ENCODE measurements around the gene SLC17A7. TPM values are rescaled to one million over a fixed set of nuclear protein-coding genes. Genes with fewer than 3 reads are reported as not detected.
"Not testable (repeated sequence)": the region's sequence is repeated elsewhere in the genome, so short reads cannot be mapped to it uniquely, and the experiment has no call there.

Gene SLC17A7
- total and polyA plus RNA-seq, 4 donors: 0.15 to 4.7 (median 0.75) TPM

DNA sequence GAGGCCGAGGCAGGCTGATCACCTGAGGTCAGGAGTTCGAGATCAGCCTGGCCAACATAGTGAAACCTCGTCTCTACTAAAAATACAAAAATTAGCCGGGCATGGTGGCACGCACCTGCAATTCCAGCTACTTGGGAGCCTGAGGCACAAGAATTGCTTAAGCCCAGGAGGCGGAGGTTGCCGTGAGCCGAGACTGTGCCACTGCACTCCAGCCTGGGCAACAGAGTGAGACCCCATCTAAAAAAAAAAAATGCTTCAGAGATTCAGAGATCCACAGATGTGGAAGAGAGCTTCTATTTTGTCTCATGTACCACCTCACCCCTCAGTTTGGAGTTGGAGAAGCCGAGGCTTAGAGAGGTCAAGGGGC lies 32.2 kb upstream of the SLC17A7 start:
- not testable (repeated sequence) for DNase-seq; H3K9me3 ChIP-seq (ENCODE audit: control insufficient read depth, low read length); H3K4me1 ChIP-seq (ENCODE audit: control insufficient read depth in 1 of 2, insufficient read depth in 2 of 2, low read length in 2 of 2); H3K27ac ChIP-seq (ENCODE audit: low read depth in 1 of 2, low read length in 2 of 2); H3K4me3 ChIP-seq (ENCODE audit: low read length in 2 of 2); H3K27me3 ChIP-seq (ENCODE audit: control insufficient read depth in 1 of 2, insufficient read depth in 2 of 2, low read length in 1 of 2); ATAC-seq (ENCODE audit: low FRiP score); H3K36me3 ChIP-seq (ENCODE audit: control insufficient read depth in 1 of 2, insufficient read depth in 2 of 2, low read length in 1 of 2)
- intact Hi-C loops (cut with DNase I): loop anchor here in 1 of 2 donors (5.0 kb wide), 1 partner anchor 74 kb away; no protein-coding TSS in a partner anchor
- WGBS, 2 donors: 69 to 71% methylated on average over 9 of the region's 9 CpGs

DNA sequence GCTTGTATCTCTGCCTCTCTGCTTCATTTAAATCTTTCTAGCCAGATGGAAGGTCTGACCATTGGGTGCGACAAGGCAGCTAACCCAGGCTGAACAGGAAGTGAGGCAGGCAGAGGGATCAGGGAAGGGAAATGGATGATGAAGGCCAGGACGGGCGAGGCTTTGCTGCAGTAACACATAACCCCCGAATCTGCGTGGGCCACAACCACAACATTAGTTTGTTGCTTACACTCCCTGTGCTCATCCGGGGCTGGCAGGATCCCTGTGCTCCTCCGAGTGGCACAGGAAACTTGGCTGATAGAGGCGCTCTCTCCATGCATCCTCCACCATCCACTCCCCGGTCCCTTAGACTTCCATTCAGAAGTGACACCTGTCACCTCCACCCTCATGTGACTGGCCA lies 31.6 kb upstream of the SLC17A7 start:
- no peak overlapping the region for H3K4me3 ChIP-seq (ENCODE audit: low read length in 2 of 2)
- DNase-seq (no peak), ATAC-seq (ENCODE audit: low FRiP score) (no peak)
- H3K36me3 ChIP-seq (ENCODE audit: control insufficient read depth in 1 of 2, insufficient read depth in 2 of 2, low read length in 1 of 2): no peaks in the 10 kb centered on the region
- no peak overlapping the region for H3K27ac ChIP-seq (ENCODE audit: low read depth in 1 of 2, low read length in 2 of 2)
- intact Hi-C loops (cut with DNase I): loop anchor here in 1 of 2 donors (5.0 kb wide), 1 partner anchor 74 kb away; no protein-coding TSS in a partner anchor
- H3K9me3 ChIP-seq (ENCODE audit: control insufficient read depth, low read length): no peaks in the 10 kb centered on the region
- no peaks in the 10 kb centered on the region for H3K27me3 ChIP-seq (ENCODE audit: control insufficient read depth in 1 of 2, insufficient read depth in 2 of 2, low read length in 1 of 2)
- no peaks in the 10 kb centered on the region for H3K4me1 ChIP-seq (ENCODE audit: control insufficient read depth in 1 of 2, insufficient read depth in 2 of 2, low read length in 2 of 2)
- WGBS, 2 donors: 73 to 74% methylated on average over 9 of the region's 9 CpGs

DNA sequence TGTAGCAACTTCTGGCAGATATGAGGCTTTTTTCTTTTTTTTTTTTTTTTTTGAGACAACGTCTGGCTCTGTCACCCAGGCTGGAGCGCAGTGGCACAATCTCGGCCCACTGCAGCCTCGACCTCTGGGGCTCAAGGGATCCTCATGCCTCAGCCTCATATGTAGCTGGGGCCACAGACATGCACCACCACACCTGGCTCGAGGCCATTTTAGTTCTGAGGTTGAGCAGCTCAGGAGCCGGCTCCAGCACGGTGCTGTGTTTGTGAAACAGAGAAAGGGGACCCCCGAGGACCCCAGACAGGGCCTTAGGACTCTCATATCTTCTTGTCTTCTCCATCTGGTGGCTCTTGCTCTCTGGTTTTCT lies 29.3 kb upstream of the SLC17A7 start:
- no peak overlapping the region for H3K27ac ChIP-seq (ENCODE audit: low read depth in 1 of 2, low read length in 2 of 2)
- DNase-seq: no peak
- 80 to 87% methylated on average over 7 to 8 of the region's 8 CpGs for WGBS, 2 donors
- H3K9me3 ChIP-seq (ENCODE audit: control insufficient read depth, low read length): no peaks in the 10 kb centered on the region
- H3K4me1 ChIP-seq (ENCODE audit: control insufficient read depth in 1 of 2, insufficient read depth in 2 of 2, low read length in 2 of 2): no peaks in the 10 kb centered on the region
- no peak for ATAC-seq (ENCODE audit: low FRiP score)
- peaks cover 0 to 2% of the 10 kb centered on the region in 2 donors for H3K36me3 ChIP-seq (ENCODE audit: control insufficient read depth in 1 of 2, insufficient read depth in 2 of 2, low read length in 1 of 2)
- intact Hi-C loops (cut with DNase I): loop anchor here in 1 of 2 donors (5.0 kb wide), 1 partner anchor 77 kb away; no protein-coding TSS in a partner anchor
- no peak overlapping the region for H3K4me3 ChIP-seq (ENCODE audit: low read length in 2 of 2)
- H3K27me3 ChIP-seq (ENCODE audit: control insufficient read depth in 1 of 2, insufficient read depth in 2 of 2, low read length in 1 of 2): no peaks in the 10 kb centered on the region

DNA sequence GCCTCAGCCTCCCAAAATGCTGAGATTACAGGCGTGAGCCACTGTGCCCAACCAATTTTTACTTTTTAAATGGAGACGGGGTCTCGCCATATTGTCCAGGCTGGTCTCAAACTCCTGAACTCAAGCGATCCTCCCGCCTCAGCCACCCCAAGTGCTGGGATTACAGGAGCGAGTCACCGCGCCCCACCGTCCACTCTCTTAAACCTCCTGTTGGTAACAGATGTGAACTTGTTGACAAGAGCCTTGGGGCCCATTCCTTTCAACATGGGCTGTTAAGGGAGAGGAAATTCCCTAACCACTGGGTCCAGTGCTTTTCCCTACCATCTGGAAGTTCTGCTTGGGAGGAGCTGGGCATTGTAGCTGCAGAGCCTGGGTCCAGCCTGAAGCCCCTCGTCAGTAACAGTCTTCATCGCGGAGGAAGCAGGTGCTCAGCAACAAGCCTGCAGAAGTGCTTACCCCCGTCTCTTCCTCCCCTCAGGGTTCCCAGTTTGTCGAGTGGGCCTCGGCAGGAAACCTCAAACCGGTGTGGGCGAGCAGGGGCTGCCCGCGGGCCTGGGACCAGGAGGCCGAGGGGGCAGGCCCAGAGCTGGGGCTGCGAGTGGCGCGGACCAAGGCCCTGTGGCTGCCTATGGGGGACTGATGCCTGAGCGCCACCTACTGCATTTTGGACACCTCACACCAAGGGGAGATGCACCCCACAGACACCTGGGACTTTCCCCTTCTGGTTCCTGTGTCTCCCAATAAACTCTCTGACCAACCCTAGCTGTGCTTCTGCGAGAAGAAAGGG lies 28.7 kb upstream of the SLC17A7 start:
- Histone ChIP-seq H3K9me3 (ENCODE audit: control insufficient read depth, low read length) (no peaks in the 10 kb centered on the region), H3K4me3 (ENCODE audit: low read length in 2 of 2) (no peak overlapping the region), H3K36me3 (ENCODE audit: control insufficient read depth in 1 of 2, insufficient read depth in 2 of 2, low read length in 1 of 2) (peaks cover 0 to 2% of the 10 kb centered on the region in 2 donors), H3K27ac (ENCODE audit: low read depth in 1 of 2, low read length in 2 of 2) (no peak overlapping the region), H3K27me3 (ENCODE audit: control insufficient read depth in 1 of 2, insufficient read depth in 2 of 2, low read length in 1 of 2) (no peaks in the 10 kb centered on the region), H3K4me1 (ENCODE audit: control insufficient read depth in 1 of 2, insufficient read depth in 2 of 2, low read length in 2 of 2) (no peaks in the 10 kb centered on the region)
- WGBS, 2 donors: 93% methylated on average over 25 of the region's 25 CpGs
- DNase-seq (peak in 1 of 2 donors; percentile 61), ATAC-seq (ENCODE audit: low FRiP score) (no peak)
- intact Hi-C loops (cut with DNase I): loop anchor here in 1 of 2 donors (5.0 kb wide), 1 partner anchor 77 kb away; no protein-coding TSS in a partner anchor

DNA sequence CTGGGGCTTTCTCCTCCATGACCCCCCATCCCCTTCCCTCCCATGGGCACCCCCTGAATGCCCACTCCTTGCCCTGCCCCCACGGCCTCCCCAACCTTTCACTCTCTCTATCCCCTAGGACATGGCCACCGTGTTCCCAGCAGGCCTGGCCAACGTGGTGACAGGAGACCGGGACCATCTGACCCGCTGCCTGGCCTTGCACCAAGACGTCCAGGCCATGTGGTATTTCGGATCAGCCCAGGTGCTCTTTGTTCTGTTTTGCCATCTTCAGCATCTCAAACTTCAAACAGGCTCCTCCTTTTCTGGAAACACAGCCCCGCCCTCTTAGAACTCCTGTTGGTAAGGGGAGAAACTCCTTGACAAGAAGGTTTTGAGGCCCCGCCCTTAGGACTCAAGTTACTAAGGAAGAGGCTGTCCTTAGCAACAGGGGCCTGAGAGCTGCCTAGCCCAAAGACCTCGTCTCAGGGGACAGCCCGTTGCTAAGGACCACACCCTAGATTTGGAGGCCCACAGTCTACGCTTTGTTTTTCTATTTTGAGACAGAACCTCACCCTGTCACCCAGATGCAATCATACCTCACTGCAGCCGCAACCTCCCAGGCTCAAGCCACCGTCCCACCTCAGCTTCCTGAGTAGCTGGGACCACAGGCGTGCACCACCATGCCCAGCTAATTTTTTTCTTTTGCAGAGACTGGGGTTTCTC lies 27.6 kb upstream of the SLC17A7 start:
- Histone ChIP-seq H3K27ac (ENCODE audit: low read depth in 1 of 2, low read length in 2 of 2) (no peak overlapping the region), H3K36me3 (ENCODE audit: control insufficient read depth in 1 of 2, insufficient read depth in 2 of 2, low read length in 1 of 2) (peaks cover 0 to 2% of the 10 kb centered on the region in 2 donors), H3K27me3 (ENCODE audit: control insufficient read depth in 1 of 2, insufficient read depth in 2 of 2, low read length in 1 of 2) (no peaks in the 10 kb centered on the region), H3K9me3 (ENCODE audit: control insufficient read depth, low read length) (no peaks in the 10 kb centered on the region), H3K4me1 (ENCODE audit: control insufficient read depth in 1 of 2, insufficient read depth in 2 of 2, low read length in 2 of 2) (no peaks in the 10 kb centered on the region), H3K4me3 (ENCODE audit: low read length in 2 of 2) (no peak overlapping the region)
- WGBS, 2 donors: 71 to 72% methylated on average over 14 to 15 of the region's 15 CpGs
- DNase-seq (peak; percentile 87 to 89), ATAC-seq (ENCODE audit: low FRiP score) (peak; percentile 85)
- intact Hi-C loops (cut with DNase I): no loop called here

DNA sequence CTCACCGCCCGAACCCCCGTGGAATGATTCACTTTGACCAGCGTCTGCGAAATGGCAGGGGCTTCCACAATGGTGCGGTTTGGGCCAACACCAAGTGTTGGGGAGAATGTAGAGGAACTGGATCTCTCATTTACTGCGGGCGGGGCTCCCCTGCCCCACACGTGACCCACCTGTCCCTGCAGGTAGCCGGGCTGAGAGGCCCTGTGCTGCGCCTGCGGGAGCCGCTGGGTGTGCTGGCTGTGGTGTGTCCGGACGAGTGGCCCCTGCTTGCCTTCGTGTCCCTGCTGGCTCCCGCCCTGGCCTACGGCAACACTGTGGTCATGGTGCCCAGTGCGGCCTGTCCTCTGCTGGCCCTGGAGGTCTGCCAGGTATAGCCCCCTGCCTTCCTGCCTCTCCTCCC lies 26.9 kb upstream of the SLC17A7 start:
- no peak for DNase-seq
- H3K27me3 ChIP-seq (ENCODE audit: control insufficient read depth in 1 of 2, insufficient read depth in 2 of 2, low read length in 1 of 2): no peaks in the 10 kb centered on the region
- intact Hi-C loops (cut with DNase I): no loop called here
- no peaks in the 10 kb centered on the region for H3K9me3 ChIP-seq (ENCODE audit: control insufficient read depth, low read length)
- peaks cover 0 to 2% of the 10 kb centered on the region in 2 donors for H3K36me3 ChIP-seq (ENCODE audit: control insufficient read depth in 1 of 2, insufficient read depth in 2 of 2, low read length in 1 of 2)
- WGBS, 2 donors: 91 to 92% methylated on average over 19 of the region's 19 CpGs
- H3K4me3 ChIP-seq (ENCODE audit: low read length in 2 of 2): no peak overlapping the region
- no peaks in the 10 kb centered on the region for H3K4me1 ChIP-seq (ENCODE audit: control insufficient read depth in 1 of 2, insufficient read depth in 2 of 2, low read length in 2 of 2)
- no peak overlapping the region for H3K27ac ChIP-seq (ENCODE audit: low read depth in 1 of 2, low read length in 2 of 2)
- ATAC-seq (ENCODE audit: low FRiP score): peak; percentile 1

DNA sequence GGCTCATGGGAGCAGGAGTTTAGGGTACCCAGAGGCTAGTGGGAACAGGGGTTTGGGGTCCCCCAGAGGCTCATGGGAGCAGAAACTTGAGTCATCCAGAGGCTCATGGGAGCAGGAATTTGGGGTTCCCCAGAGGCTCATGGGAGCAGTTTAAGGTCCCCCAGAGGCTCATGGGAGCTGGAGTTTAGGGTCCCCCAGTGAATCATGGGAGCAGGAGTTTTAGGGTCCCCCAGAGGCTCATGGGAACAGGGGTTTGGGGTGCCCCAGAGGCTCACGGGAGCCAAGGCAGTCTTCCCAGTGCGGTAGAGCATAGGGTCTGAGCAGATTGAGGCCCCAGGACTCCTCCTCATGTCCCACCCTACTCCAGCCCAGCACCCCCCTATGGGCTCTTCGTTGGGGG lies 24.0 kb upstream of the SLC17A7 start:
- no peaks in the 10 kb centered on the region for H3K9me3 ChIP-seq (ENCODE audit: control insufficient read depth, low read length)
- 95 to 96% methylated on average over 3 of the region's 3 CpGs for WGBS, 2 donors
- intact Hi-C loops (cut with DNase I): no loop called here
- H3K36me3 ChIP-seq (ENCODE audit: control insufficient read depth in 1 of 2, insufficient read depth in 2 of 2, low read length in 1 of 2): peaks cover 0 to 2% of the 10 kb centered on the region in 2 donors
- DNase-seq: no peak
- no peaks in the 10 kb centered on the region for H3K4me1 ChIP-seq (ENCODE audit: control insufficient read depth in 1 of 2, insufficient read depth in 2 of 2, low read length in 2 of 2)
- no peaks in the 10 kb centered on the region for H3K27me3 ChIP-seq (ENCODE audit: control insufficient read depth in 1 of 2, insufficient read depth in 2 of 2, low read length in 1 of 2)
- no peak overlapping the region for H3K27ac ChIP-seq (ENCODE audit: low read depth in 1 of 2, low read length in 2 of 2)
- ATAC-seq (ENCODE audit: low FRiP score): no peak
- no peak overlapping the region for H3K4me3 ChIP-seq (ENCODE audit: low read length in 2 of 2)

DNA sequence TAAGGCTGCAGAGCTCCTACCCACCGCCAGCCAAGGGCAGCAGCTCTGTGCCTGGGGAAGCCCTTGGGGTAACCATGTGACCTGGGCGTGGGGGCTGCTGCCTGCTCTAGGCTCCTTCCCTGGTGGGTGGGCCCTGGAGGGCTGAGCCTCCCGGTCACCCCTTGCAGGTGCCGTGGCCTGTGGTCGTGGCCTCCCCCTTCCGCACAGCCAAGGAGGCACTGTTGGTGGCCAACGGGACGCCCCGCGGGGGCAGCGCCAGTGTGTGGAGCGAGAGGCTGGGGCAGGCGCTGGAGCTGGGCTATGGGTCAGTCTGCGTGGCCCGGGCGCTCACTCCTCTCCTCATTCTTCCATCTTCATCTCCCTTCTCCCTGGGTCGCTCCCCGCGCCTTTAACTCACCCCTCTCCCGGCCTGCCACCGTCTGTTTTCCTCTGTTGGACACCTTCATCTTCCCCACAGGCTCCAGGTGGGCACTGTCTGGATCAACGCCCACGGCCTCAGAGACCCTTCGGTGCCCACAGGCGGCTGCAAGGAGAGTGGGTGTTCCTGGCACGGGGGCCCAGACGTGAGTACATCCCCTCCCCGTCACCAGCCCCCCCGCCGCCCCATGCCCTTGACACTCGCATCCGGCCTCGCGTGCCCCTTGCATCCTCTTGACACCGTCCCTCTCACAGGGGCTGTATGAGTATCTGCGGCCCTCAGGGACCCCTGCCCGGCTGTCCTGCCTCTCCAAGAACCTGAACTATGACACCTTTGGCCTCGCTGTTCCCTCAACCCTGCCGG lies 22.8 kb upstream of the SLC17A7 start:
- ATAC-seq (ENCODE audit: low FRiP score) (no peak), DNase-seq (no peak)
- 89 to 92% methylated on average over 35 to 39 of the region's 39 CpGs for WGBS, 2 donors
- H3K27me3 ChIP-seq (ENCODE audit: control insufficient read depth in 1 of 2, insufficient read depth in 2 of 2, low read length in 1 of 2): no peaks in the 10 kb centered on the region
- no peak overlapping the region for H3K27ac ChIP-seq (ENCODE audit: low read depth in 1 of 2, low read length in 2 of 2)
- H3K4me1 ChIP-seq (ENCODE audit: control insufficient read depth in 1 of 2, insufficient read depth in 2 of 2, low read length in 2 of 2): no peaks in the 10 kb centered on the region
- intact Hi-C loops (cut with DNase I): no loop called here
- H3K9me3 ChIP-seq (ENCODE audit: control insufficient read depth, low read length): no peaks in the 10 kb centered on the region
- H3K4me3 ChIP-seq (ENCODE audit: low read length in 2 of 2): no peak overlapping the region
- H3K36me3 ChIP-seq (ENCODE audit: control insufficient read depth in 1 of 2, insufficient read depth in 2 of 2, low read length in 1 of 2): peaks cover 0 to 2% of the 10 kb centered on the region in 2 donors

Measured in aorta (tissue), 5 donors.